GM12891 (cell line): ENCODE data around the gene ME3.

Source experiments
- PAX5 ChIP-seq: IDR thresholded peaks from 2 replicates; pipeline ENCODE4 v1.6.1; 2011; ENCODE audit warnings: low read length, moderate library complexity, mild to moderate bottlenecking; ENCODE audit not compliant: insufficient read depth, severe bottlenecking
- POLR2A ChIP-seq: IDR thresholded peaks from 2 replicates; pipeline ENCODE4 v1.6.1; 2011; ENCODE audit warnings: low read depth, low read length, control low read depth
- POLR2AphosphoS5 ChIP-seq: IDR thresholded peaks from 2 replicates; pipeline ENCODE4 v1.6.1; 2011; ENCODE audit warnings: low read depth, low read length, control low read depth
- SPI1 ChIP-seq: IDR thresholded peaks from 2 replicates; pipeline ENCODE4 v1.6.1; 2011; ENCODE audit warnings: low read depth, low read length, control low read depth

DNA sequence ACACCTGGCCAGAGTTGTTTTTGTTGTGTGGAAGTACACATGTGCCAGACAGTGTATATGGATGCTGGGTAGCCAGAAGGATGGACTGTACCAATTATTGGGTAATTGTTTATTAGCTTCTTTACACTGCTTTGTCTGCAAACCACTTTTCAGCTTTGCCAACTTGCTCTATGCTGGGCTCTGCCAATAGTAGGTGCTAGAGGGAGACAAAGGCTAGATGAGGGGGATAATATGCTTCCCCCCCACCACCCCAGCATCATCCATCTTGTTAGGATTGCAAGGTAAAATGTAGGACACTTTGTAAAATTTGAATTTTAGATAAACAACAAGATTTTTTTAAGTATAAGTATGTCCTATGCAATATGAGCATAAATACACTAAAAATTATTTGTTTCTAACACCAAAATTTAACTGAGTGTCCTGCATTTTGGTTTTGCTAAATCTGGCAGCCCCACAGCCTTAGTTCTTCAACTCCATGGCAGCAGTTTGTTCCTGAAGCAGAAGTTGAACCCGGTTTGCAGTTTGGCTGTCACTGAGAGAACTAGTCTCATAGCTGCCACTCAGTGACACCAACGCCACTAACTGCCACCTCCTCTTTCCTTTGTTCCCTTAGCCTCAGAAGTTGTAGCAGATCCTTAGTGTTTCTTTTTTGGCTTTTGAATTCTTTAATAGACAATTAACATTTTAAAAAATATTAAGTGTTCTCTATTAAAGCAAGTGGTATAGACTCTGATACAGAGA lies 219.0 kb downstream of the ME3 start:
- TF ChIP-seq POLR2AphosphoS5 (no peak), SPI1 (no peak), POLR2A (no peak), PAX5 (no peak)
